Activated CD8-positive, alpha-beta memory T cell treated with anti-CD3 and anti-CD28 coated beads for 24 hours (primary cell): ENCODE results near the gene ZG16B.

ENCODE experiments used
- DNase-seq: peaks from one replicate; pipeline ENCODE4 v3.0.0-alpha.2; 2020

The ZG16B gene

DNA sequence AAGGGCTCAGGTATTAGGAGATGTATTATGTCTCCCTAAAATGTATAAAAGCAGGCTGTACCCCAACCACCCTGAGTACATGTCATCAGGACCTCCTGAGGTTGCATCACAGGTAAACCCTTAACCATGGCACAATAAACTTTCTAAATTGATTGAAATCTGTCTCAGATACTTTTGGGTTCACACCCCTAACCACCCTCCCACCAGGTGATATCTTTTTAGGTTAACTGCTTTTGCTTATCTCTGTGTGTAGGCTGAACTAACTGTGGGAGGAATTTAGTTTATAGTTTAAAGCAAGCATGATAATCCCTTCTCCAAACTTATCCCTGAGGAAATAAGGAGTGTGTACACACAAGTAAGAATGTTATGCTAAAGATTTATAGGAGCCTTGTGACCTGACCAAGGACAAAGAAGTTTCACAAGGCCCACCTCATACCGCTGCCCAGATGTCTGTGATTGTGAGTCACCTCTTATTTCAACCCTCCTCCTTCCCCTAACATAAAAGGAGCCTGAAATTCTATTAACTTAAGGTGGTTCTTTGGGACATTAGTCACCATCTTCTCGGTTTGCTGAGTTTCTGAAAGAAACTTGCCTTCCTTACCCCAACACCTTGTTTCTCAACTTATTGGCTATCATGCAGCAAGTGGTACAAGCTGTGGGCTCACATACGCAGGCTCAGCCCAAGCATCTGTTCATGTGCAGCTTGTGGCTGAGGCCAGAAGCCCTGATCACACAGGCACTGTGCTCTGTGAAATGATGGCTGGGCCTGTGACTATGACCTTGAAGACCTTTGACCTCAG is 16.6 kb downstream of the ZG16B start:
- no peak for DNase-seq

DNA sequence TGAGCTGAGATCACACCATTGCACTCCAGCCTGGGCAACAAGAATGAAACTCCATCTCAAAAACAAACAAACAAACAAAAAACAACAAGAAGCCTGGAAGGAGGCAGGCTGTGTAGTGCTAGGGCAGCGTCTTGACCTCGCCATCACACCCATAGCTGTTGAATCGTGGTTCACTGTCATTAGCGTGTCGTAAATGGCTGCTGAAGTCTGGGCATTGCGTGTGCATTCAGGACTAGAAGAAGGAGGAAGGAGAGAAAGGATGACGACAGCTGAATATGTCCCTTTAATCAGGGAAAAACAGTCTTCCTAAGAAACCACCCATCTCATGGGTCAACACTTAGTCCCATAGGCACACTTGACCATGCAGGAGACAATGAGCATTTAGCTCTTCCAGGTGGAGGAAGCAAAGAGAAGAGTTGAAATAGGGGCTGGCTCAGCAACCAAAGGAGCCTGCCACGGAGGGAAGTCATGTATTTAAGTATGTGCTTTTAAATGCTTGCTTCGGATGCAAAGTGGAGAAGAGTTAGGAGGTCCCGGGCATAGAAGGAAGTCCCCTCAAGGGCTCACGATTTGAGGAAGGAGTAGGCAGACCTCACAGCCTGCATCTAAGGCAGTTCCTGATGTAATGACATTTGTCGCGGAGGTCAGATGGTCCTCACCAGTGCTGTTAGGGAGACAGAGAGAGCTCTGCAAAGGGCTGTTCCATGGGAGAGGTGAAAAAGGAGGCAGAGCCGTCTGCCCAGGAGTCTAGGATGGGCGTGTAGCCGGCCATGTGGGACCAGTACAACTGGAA is 19.0 kb downstream of the ZG16B start:
- no peak for DNase-seq

DNA sequence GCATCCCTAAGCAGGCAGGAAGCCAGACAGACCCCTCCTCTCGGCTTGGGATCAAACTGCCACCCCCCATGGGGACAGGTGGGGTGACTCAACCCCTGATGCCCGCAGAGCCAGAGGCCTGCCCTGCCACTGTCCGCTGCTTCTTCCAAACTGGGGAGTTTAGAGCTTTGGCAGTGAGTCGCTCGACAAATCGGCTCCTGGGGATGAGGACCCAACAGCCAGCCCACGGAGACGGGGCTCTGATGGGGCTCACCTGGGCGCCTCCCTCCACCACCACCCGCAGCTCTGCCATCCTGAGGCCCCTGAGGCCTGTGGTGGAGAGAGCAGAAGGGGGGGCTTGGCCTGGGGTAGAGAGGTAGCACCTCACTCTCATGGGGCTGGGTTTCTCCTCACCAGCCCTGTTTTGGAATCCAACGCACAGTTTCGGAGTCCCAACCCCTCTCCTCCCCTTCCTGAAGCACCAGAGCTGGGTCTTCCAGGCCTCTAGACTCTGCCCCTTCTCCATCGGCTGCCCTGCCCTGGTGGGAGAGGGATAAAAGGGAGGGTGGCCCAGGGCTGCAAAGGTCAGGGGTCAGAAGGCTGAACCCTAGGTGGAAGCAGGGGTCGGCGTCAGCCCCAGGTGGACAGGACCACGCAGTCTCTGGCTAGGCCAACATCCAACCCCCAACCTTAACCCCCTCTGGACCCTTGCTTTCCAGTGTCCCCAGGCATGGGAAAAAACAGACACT is 22.1 kb downstream of the ZG16B start:
- DNase-seq: no peak

DNA sequence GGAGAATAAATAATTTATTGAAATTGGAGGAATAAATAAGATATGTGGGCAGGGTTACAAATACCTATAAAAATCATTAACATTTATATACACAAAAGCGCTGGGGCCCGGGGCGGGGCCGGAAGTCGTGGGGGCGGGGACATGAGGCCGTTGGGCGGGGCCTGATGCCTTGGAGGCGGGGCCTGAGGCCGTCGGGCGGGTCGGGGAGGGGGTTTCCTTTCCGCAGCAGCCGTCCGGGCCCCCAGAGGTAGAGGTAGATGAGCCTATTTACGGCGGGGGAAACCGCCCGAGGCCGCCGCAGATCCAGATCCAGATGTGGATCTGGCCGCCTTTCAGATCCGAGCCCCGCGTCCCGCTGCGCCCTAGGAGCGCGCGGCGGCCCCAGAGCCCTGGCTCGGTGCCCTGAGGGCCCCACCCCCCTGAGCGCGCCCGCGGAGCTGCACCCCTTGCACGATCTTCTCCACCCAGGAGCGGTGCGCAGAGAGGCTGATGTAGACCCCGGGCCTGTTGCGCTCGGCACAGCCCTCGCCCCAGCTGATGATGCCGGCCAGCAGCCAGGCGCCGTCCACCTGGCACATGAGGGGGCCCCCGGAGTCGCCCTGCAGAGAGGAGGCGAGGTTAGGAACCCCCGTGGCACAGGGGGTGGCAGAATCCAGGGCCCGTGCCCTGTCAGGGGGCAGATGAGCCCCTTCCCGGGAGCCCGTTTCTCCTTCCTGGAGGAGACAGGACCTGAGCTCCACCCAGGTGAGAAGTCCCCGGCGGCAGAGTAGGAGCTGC is 22.8 kb downstream of the ZG16B start:
- no peak for DNase-seq

DNA sequence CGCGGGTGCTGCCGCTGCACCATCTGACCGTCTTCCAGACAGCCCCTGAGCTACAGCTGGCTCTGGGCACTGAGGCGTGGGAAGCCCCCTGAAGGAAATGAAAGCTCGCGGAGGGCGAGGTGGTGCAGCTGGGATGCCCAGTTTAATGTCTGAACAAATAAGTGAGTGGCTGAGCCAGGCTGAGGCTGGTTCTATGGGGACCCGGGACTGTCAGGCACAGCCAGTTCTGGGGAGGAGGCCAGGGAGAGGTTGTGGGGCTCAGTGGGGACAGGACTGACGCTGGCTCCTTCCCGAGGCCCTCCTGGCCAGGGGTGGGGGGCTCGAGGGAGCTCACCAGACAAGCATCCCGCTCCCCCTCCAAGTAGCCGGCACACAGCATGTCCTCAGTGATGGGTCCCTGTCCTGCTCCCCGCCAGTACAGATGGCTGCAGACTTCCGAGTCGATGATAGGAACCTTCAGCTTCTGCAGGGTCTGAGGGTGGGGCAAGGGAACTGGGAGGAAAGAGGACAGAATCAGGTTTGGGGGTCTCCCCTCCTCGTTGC is 23.5 kb downstream of the ZG16B start:
- no peak for DNase-seq

DNA sequence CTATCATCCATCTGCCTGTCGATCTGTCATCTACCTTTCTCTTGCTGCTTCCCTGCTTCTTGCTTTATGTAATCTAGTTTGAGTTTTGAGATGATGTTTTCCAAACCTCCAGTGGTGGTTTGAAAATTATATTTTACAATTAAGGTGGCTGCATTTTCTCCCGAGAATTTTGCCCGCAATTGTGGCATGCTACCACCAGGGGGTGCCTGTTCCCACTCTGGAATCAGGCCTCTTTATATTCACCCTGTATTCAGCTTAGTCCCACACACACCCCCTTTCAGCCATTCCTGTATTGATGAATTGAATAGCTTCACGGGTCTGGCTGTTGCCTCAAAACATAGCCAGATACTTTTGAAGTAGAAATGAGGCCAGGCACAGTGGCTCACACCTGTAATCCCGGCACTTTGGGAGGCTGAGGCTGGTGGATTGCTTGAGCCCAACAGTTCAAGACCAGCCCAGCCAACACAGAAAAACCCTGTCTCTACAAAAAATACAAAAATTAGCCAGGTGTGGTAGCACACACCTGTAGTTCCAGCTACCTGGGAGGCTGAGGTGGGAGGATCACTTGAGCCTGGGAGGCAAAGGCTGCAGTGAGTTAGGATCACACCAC is 24.7 kb downstream of the ZG16B start:
- no peak for DNase-seq

DNA sequence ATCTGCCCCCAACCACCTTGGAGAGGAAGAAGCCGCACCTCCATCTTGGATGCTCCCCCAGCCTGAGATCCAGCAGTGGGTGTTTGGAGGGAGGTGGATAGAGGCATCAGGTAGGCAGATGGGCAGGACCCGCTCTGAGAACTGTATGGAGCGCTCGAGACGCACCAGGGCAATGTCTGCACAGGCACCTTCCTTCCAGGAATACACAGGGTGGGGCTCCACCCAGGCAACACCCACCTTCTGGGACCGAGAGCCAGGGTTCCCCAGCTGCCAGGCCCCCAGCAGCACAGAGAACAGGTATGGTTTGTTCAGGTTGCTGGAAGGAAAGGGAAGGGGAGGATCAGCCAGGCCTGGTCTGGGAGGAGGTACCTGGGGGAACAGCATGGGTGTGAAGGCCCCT is 25.4 kb downstream of the ZG16B start:
- DNase-seq: no peak

DNA sequence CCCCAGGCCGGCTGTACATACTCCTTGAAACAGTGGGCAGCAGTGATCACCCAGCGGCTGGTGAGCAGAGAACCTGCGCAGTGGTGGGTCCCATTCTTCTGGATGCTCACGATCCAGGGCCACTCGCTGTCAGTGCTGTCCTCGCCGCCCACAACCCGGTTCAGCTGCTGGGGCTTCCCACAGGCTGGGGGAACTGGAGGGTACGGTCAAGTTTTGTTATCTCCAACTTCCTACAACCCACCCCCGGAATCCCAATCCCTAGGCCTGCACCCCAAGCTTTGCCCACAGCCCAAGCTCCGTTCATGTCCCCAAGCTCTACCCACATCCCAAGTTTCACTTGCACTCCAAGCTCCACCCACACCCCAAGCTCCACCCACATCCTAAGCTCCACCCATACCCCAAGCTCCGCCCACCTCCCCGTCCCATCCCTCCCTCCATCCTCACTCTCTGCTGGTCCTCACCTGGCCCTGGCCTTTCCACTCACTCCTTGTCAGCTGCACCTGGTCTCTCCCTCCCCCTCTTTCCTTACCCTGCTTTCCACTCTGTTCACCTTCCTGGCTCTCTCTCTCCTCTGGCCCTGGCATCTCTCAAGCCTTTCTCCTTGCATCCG is 26.1 kb downstream of the ZG16B start:
- no peak for DNase-seq

DNA sequence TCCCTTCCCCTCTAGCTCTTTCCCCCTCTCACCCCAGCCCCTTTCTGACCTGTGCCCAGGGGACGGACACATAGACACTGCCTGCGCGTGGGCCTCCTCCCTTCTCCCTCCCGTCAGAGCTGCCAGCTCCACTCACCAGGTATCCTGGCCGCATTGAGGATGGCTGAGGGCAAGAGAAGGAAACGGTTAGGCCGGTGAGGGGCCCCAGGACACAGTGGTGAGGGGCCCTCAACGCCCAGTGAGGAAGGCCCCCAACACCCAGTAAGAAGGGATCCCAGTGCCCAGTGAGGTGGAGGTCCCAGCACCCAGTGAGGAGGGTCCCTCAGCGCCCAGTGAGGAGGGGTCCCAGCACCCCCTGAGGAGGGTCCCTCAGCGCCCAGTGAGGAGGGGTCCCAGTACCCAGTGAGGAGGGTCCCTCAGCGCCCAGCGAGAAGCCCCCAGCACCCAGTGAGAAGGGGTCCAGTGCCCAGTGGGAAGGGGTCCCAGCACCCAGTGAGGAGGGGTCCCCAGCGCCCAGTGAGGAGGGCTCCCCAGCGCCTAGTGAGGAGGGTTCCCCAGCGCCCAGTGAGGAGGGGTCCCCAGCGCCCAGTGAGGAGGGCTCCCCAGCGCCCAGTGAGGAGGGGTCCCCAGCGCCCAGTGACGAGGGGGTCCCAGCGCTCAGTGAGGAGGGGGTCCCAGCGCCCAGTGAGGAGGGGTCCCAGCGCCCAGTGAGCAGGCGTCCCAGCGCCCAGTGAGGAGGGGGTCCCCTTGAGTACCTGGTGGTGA is 26.8 kb downstream of the ZG16B start:
- no peak for DNase-seq

DNA sequence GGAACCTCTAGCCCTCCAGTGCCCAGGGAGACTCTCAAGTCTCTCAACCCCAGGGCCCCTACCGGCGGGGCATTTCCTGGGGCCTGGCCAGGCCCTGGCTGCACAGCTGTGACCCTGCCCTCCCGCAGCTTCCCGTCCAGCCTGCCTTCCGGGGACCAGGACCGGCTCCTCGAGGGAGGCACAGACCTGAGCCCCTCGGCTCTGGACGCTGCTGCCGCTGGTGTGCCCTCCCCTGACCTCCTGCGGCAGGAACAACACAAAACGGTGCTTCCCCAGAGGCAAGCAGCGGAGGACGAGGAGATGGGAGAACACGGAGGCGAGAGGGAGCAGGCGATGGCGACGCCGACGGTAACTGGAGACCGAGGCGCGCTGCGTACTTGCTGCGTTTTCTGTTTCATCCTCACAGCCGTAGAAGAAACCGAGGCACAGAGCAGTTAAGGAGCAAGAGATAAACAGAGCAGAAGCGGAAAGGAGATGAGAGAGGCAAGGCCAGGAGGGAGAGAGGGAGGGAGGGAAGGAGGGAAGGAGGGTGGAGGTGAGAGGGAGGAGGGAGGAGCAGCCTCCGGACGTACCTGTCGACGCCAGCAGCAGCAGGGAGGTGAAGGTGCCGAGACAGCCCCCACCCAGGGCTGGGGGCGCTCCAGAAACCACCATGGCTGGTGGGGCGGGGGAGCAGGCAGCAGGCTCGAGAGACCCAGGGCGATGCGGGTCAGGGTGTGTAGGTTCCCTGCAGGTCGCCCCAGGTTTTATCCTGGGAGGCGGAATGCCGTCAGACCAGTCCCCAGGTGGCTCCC is 27.5 kb downstream of the ZG16B start, which contains the start of gene PRSS22:
TSS of gene PRSS22 (minus strand) at position 720 of the 794 bp plus-strand sequence. CDS start at position 654, 66 bp downstream.
- DNase-seq: peak; percentile 68

DNA sequence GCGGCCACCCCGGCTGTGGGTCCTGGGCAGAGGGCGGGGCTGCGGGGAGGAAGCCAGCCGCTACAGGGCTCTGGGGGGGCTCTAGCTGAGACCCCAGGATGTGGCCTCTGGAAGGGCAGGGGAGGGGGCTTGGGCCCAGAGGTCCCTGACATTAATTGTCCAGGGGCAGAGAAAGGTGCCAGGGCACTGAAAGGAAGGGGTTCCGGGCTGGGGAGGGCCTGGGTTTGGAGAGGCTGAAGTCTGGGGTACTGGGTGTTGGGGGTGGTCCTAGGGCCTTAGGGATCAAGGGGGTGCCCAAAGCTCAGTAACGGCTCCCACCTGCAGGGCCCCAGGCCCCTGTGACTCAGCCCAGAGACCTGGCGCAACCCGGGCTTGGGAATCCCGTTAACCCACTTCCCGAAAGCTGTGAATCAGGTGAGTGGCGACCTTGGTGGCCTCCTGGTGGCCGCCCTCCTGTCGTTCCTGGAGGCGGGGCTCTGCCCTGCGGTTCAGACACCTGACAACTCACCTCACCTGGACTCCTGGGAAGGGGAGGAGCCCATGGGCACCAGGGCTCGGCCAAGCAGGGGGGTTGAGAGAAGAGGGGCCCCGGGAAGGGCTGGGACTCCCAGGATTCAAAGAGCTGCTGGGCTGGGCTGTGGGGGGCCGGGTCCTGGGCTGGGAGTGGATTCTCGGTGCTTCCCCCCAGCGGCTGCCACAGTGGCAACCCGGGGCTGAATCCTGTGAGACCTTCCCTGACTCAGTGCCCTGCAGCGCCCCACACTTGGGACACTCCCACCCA is 28.3 kb downstream of the ZG16B start:
- no peak for DNase-seq

DNA sequence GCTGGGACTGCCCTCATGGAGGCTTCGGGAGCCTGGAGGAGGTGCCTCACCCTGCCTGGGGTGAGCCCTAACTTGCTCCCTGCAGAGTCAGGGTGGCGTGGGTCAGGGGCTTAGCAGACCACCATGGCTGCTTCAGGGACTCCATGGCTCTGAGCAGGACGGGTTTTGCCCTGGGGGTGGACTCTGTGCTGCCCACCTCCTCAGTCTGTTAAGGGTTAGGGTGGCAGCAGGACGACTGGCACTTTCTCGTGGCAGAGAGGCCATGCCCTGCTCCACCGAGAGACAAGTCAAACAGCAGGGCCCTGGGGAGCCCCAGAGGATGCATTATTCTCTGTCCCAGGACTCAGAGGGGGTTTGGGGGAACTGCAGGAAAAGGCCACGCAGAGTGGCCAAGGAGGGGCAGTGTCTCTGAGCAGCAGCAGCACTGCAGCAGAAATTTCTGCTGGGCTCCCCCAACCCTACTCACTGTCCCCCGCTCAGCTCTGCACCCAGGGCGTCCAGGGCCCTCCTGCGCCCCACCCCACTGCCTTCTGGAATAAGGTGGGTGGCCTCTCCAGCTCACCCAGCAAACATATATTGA is 29.7 kb downstream of the ZG16B start:
- DNase-seq: no peak

DNA sequence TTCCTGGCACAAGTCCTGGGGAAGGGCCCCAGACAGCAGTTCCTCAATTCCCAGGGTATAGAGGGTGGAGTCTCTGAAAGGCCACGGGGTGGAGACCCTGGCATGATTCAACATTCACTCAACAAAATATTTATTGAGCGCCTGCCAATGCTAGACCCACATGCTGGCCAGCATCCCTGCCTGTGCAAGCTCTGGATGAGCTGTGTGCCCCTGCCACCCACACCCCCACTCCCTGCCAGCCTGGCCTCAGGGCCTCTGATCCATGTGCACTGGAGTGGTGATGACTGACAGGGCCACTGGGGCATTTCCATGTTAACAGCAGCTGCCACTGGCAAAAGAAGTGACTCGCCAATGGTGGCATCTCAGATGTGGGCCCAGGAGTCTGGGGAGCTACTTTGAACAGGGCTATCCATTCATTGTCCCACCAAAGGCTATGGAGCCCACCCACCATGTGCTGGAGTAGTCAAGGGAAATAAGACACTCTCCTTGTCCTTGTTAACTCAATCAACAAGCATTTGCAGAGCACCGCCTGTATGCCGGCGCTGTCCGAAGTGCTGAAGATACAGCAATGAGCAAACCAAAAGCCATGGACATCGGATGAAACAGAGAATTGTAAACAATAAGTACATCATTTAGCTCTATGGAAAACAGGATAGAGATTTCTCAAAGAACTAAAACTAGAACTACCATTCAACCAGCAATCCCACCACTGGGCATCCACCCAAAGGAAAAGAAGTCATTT is 30.9 kb downstream of the ZG16B start:
- DNase-seq: no peak

DNA sequence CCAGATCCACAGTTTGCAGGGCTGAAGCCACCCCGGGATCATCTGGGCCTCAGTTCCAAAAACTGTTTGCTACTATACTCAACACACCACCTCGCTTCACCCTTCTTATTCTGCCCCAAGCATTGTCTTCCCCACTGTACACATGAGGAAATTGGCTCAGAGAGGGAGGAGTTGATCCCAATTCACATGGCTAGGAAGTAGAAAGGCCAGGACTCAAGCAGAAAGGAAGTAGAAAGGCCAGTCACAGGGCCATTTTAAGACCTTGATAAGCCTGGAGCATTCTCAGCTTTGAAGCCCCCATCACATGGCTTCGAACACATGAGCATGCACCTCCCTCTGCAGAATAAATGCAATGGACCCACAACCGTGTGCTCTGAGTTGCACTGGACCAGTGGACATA is 35.5 kb downstream of the ZG16B start:
- no peak for DNase-seq

DNA sequence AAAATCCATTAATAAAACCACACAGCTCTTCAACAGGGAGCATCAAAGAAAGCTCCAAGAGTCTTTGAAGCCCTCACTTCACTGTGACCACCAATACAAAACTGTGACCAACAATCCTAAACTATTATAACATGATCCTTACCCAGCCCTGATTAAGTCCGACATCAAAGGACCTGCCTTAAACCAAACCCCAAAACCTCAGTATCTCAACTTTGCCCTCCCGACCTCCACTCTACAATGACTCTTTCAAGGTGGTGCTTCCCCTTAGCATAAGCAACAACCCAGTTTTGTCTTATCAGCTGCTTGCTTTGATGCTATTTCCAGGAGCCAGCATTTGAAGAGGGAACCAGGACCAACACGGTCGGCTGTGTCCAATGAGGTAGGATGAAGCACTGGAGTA is 36.3 kb downstream of the ZG16B start:
- DNase-seq: no peak

DNA sequence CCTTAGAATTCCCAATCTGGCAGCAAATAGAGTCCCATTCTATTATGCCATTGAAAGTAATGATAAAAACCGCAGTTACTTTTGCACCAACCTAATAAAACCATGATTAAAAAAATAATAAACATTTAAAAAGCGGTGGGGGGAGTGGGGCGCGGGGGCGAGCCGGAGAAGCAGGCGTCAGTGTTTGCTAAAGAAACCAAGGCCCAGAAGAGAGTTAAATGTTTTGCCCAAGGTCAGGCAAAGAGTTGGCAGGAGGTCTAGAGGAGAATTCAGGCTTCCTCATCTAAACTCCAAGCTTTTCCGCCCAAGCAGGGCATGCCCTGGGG is 37.5 kb downstream of the ZG16B start:
- DNase-seq: no peak

DNA sequence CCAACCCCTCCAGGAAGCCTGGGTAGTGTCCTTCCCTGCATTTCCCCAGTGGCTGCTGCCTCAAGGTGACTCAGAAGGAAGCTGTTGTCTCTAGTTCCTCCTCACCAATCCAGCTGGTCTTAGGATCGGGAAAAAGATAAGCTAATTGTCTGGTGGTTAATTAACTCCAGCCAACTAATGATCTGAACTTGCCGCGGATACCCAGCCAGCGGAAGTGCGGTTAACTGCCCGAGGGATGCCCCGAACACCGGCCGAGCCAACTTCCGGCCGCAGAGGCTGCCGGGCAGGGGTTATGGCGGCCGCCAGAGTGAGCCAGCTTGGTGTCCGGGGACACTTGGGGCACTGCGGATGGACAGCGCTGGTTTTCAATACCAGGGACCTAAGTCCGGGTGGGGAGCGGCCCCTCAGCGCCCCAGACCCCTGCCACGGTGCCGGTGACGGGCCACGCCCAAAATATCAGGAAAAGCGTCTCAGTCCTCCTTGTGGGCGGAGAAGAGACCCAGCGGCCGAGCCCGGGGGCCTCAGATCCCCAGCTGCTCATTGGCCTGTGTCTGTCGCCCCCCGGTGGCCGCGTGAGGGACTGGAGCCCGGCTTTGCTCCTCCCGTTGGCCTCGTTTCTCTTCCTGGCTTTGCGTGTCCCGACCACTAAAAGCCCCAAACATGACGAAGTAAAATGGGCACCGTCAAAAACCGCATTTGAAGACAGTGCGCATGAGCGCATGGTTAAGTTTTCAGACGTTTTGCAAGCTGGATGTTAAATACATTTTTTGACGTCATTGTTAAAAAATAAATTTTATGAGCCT is 38.1 kb downstream of the ZG16B start:
- DNase-seq: peak; percentile 99
